HG03571 (cell line): ENCODE measurements around the gene KCNT1.

Experiments
- ATAC-seq: cut with Tn5 transposase; IDR thresholded peaks from one replicate; pipeline ENCODE4 v1.9.1; 2021; ENCODE audit not compliant: unreplicated experiment

KCNT1 gene

GRCh38 chr9:135840539-135840938, 138.6 kb downstream of the KCNT1 start:
- no peak for ATAC-seq
